Stimulated activated CD8-positive, alpha-beta memory T cell treated with anti-CD3 and anti-CD28 coated beads, Interleukin-15, amount 100 ng/mL, for 48 hours (primary cell): ENCODE results near the gene LIN7A.

Experiments used
- DNase-seq, 2 donors: peaks; one replicate each; pipeline ENCODE4 v3.0.0-alpha.2; 2020; ENCODE audit warnings: low read depth in 2 of 2

The LIN7A gene

DNA sequence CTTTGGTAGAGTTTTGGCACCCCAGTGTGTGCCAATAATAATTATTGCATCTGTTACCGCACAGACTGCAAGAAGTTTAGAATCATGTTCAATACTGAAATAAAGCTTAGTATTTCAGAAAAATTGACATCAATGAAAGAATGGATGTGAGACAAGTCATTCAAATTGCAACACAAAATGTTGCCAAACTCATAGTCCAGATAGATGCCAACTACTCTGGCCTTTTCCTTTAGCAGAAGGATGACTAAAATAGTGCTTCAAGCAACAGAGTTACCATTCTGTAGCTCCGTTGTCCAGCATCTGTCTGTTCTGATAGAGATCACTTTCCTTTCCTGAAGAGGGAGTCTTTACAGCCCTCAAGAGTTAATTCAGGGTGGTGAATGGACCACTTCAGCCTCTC is 77.5 kb downstream of the LIN7A start:
- DNase-seq: no peak

DNA sequence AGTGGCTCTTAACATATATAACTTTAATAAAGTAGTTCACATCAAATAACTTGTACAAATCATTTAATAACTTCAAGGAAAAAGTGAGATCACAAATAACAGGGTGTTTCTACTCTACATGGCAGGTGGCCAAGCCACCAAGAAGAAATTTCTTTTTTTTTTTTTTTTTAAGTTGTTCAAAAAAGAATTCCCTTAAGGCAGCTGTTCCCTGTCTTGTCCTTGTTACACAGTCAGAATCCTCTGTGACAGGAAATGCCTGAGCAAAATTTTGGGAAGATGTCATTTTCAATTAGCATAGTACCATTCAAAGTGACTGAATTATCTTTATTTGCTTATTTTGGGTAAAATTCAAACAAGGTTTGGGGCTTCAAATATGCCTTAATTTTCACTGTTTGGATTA is 79.4 kb downstream of the LIN7A start:
- no peak for DNase-seq

DNA sequence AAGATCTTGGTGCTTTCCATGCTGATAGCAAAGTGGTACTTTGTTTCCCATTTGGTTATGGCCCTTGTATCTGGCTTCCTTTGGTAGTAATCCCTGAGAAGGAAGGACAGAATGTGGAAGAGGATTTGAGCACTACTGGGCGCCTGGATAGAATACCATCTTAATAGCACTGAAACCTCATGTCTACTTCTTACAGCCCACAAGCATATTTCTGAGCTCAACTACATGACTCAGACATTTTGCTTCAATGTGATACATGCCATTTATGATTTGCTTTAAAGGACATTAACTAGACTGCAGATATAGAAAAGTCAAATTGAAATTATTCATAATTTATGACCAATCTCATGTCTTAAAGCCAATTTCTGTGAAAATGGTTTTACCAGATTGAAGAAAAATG is 80.4 kb downstream of the LIN7A start:
- no peak for DNase-seq

DNA sequence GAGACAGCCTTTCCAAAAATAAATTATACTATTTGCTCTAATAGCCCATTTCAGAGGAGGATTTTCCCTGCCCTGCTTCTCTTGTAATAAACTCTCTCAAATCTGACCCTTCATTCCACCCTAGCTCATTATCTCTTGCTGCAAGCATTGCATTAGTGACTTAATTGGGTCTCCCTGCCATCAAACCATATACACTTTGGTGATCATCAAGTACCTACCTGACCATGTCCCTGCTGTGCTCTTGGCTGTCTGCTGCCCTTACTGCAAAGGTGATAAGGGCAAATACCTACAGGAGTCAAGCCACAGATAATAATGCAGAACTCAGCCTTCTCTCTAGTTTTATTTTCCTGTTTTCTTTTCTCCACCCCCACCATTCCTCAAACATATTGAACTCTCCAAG is 88.4 kb downstream of the LIN7A start:
- no peak for DNase-seq

DNA sequence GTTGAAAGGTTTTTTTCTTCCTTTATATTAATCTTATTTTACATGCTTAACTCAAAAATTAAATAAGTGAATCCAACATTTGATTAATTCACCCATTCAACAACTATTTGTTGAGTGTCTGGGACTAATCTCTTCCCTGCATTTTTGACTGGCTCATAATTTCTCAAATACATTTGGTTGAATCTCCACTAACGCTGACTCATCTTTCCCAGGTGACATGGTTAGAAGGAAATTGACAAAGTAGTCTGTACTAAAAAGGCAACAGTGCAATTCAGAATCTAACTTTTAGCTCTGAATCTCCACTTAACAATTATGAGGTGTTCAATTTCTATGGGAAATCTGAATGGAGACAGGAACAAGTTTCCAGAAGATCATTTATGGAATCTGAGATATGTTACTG is 88.9 kb downstream of the LIN7A start:
- no peak for DNase-seq

DNA sequence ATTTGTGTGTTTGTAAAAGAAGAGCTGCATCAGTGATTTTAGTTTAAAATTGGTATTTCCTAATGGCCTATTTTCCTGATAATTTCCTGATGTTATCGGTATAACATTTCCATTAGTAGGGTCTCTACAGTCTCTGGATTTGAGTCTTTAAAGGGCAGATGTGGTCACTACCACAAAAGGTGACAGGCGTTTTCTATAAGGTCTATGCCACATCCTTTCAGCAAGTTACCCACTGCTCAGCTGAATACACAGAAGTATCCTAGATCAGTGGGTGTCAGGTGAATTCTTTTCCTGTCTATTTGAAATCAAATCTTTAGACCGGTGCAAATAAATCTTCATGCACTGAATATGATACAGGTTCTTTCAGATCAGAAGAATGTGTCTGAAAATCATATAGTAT is 90.2 kb downstream of the LIN7A start:
- no peak for DNase-seq

DNA sequence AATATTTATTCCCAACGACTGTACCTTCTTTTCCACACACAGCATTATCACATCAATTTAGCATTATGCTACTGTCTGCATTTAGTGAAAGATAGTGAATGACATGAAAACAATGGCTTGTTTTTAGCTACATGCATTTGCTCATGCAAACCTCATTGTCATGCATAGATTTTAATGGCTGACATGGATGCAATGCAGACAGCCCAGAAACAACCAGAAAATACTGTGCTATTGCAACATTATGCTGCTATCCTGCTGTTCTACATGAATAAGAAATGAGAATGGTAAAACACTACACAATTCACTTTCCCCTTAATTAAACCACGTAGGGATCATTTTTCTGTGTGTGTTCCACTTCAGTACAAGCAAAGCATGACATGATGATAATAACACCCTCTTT is 90.8 kb downstream of the LIN7A start:
- no peak for DNase-seq

DNA sequence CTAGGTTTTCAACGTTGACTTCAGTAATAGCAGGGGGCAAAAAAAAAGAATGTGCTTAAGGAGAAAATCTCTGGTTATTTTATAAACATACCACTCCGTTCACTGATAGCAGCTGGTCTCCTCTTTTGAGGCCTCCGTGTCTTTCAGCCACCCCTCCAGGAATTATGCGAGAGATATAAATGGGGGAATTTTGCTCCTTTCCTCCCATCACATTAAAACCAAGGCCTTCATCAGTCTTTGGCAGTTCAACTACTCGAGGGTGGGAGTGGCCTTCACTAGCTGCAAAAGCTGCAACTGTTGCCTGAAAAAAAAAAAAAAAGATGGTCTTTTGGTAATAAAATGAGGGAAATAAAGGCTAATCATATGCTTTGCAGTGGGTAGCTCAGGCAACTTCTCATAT is 92.1 kb downstream of the LIN7A start:
- no peak for DNase-seq

DNA sequence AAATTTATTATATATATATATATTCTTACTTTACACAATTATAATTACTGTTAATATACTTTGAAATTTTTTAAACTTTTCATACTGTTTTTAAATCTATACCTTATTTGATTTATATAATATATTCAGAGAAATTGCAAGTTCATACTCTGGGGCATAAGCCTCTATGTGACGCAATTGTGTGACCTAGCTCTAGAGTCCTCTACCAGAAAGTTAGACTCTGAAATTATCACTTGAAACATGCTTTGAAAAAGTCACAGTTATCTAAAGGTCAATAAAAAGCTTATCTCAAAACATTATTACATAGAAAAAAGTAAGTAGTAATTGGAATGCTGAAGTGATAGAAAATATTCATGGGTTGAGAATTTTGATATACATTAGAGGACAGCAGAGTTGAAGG is 93.8 kb downstream of the LIN7A start:
- no peak for DNase-seq

DNA sequence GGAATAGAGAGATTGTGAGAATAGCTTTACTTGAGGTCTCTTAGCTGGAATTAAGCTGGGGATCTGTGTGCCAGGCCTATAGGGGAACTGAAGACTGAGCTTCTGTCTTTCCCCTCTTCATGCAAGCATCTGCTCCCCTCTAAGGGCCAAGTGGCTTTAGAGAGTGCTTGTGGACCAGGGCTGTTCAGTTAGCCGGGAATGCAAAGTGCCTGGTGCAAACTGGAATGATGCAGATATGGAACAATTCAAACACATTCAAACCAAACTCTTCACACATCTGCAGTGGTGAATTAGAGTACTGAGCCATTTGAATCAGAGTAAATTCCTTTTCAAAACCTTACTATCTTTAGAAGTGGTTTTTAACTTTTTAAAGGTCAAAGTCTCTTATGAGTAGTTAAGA is 99.0 kb downstream of the LIN7A start:
- no peak for DNase-seq

DNA sequence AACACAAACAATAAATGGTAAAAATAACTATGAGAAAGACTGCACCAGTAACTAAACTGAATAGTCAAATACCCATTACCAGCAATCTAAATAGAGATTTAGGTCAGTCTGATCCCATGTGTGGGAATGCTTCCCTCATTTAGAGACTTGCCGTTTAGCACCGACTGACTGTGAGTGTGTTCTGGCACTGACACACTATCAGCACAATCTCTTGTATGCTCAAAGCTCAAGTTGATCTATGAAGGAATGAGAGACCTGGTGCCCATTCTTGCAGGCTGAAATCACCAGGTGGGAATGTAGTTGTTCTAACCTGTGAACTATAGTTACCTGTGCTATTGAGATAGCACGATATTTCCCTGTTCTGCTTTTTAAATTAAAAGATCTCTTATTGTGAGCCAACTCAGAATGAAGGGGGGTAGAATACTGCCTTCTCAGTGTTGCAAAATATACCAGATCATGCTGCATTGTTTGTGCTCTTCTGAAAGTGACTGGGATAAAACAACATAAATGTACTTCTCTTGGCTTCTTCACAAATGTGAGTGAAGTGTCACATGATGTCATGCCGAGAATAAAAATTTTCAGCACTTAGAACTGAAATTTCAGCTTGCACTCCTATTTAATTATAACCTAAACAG is 99.6 kb downstream of the LIN7A start:
- DNase-seq: no peak

DNA sequence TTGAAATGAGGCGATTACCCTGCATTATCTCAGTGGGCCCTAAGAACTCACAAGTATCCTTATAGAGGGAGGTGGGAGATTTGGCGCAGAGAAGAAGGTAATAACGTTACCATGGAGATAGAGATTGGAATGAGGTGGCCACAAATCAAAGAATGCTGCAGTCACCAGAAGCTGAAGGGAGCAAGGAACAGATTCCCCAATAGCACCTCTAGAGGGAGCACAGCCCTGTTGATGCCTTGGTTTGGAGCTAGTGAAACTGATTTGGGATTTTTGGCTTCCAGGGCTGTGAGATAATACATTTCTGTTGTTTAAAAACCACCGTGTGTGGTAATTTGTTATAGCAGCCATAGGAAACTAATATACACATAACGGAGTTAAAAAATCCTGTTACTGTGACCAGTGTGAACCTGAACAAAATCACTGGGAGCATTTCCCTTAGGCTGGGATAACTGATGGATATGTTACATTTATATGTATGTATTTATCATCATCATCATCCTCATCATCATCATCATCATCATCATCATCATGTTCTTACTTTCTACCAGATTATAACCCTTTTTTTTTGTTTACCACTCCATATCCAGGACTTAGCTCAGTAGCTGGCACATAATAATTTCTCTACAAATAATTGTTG is 100.3 kb downstream of the LIN7A start:
- DNase-seq: no peak

DNA sequence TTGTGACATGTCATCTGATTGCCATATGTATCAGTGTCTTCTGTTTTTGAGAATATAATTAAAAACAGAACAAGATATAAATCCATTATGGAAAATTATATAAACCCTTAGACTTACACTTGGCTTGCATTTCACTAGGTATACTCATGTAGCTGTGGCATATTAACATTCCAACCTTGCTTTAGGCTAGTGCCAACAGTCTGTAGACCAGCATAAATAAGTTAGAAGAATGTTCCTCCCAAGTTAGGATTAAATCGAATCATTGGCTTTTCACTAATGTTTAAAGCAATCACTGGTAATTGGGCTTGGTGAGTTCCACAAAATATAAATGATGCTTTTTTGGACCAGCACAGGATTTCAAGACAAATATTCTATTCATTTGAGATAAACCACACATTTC is 103.0 kb downstream of the LIN7A start:
- DNase-seq: no peak

DNA sequence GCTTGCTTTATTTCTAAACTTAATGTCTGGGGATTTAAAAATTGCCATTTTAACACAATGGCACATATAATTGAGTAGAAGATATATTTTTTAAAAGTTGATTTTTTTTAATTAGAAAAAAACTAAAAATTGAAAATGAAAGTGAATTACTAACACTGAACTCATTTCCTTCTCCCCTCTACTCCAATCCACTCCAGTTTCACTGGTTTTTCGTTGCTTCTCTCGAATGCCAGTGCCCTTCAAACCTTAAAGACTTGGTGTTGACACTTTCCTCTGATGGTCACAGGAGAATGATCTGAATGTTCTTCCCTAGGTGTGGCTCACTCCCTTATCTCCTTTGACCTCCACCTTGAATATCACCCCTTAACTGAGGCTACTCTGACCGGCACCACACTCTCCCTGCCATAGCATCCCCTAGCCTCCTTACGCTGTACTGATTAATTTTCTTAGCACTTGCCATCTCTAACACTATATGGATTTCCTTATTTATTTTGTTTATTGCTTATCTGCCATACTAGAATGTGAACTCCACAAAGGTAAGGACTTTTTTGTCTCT is 107.1 kb downstream of the LIN7A start:
- DNase-seq: no peak

DNA sequence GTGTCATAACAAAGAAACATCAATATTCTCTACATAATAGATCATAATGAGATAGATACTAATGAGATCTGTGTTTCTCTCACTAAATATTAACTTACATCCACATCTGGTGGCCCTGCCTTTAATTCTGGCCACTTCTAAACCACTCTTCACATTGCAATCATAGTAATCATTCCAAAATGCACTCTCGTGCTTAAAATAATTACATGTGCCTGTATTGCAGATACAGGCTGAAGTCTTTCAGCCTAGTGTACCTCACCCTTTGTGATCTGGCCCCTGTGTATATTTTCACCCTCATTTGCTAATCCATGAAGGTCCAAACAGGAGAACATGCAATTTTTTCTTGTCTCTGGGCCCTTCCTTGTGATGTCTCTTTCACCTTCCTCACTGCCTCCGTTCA is 108.0 kb downstream of the LIN7A start:
- DNase-seq: no peak

DNA sequence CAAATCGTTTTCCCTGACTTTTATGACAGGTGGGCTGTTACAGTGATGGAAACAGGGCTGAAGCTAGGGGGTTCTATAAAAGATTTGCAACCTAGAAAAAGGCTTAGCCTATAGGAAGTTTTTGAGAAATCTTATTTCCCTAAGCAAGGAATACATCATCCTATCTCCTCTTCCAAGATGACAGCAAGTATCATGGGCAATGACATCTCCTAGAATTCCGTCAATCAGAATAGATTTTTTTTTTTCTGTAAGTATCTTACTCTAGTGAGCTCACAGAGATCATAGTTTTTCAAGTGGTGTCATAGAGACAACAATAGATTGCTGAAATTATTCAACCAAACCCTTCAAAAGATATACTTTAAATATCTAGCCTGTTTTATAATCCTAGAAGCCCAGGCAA is 112.2 kb downstream of the LIN7A start:
- no peak for DNase-seq

DNA sequence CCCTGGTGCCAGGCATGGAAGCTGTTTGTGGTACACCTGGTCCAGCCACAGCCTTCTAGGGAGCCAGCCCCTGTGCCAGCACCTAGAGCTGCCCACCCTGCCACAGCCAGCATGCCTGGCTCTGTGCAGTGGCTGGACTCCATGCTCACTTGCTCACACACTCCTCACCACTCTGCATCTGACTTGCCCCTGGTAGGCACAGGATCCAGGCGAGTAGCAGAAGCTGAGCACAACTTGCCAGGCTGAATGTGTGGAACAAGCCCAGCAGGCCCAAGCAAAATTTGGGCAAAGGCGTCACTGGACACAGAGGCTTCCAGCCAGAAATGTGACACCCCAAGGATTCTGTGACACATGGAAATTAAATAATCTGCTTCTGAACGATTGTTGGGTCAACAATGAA is 114.3 kb downstream of the LIN7A start:
- DNase-seq: no peak

DNA sequence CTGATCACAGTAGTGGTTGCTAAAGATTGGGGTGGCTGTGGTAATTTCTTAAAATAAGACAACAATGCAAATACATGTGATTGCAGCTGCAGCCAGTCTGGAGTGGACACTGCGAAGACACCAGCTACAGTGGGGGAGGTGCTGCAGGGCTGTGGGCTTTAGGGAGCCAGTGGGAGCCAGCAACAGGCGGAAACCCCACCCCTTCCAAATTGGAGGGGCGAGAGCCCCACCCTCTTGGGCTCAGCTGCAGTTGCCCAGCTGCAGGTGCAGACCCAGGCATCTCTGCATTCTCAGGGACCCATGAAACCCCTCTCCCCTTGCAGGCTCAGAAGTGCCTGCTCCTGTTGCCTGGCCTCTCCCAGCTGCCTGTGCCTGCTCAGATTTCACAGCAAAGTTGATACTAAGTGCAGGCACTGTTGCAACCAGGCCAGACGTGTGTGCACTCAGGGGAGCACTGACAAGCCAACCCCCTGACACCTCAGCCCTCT is 116.2 kb downstream of the LIN7A start:
- DNase-seq: no peak

DNA sequence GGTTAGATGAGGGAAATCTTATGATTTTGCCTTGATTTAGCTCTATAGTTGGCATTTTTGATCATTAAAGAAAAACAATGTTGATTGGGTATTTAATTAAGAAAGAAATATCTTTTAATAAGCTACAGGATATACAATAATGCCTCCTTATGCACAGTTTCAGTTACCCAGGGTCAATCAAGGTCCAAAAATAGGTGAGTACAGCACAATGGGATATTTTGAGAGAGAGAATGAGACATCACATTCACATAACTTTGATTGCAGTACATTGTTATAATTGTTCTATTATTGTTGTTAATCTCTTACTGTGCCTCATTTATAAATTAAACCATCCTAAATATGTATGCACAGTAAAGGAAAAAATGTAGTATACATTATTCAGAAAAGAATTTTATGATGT is 118.9 kb downstream of the LIN7A start:
- no peak for DNase-seq

DNA sequence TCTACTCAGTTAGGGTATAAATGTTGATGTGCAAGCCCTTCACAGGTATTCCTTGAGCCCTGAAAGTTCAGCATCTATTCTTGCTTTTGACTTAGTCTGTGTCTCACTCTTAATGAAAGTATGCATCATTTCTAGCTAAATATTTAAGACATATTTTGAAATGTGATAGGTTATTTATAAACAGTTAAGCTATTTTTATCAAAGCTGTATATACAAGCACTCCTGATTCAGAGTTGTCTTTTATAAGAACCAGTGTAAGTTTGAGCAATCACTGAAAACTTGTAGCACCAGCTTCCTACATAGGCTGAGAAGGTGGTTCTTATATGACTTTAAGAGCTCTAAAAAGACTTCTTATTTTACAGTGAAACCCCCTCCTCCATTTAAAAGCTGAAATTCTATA is 122.4 kb downstream of the LIN7A start:
- no peak for DNase-seq

DNA sequence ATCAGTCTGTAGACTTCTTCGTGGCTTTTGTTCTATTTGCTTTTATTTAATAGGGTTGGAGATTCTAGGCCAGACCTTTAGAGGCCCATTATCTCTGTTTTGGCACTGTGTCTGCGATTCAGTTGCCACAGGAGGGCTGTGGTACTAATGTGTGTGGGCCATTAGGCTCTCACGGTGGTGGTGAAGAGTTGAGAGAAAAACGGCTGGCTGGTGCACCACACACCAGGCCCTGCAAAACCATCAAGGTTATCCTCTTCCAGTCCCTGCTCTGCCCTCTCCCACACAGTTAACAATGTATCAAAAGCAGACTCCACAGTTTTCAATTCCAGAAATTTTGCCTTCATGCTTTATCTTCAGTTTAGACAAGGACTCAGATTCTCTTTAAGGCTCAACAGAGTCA is 123.3 kb downstream of the LIN7A start:
- DNase-seq: no peak

DNA sequence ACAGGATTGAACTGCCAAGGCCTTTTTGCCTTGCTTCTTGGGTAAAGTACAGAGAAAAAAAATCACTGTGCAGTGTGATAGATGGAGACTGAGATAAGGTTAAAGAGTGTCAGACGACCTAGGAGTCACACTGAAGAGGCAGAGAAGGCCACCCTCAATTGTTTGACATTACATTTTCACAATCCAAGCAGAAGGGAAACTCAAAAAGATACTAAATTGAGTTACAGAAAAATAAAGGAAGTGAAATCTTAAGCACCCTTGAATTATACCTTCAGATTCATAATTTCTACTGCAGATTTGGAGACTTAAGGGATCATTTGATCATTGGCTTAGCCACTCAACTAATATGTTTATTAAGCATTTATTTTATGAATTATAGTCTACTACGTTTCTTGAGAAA is 123.9 kb downstream of the LIN7A start:
- no peak for DNase-seq

DNA sequence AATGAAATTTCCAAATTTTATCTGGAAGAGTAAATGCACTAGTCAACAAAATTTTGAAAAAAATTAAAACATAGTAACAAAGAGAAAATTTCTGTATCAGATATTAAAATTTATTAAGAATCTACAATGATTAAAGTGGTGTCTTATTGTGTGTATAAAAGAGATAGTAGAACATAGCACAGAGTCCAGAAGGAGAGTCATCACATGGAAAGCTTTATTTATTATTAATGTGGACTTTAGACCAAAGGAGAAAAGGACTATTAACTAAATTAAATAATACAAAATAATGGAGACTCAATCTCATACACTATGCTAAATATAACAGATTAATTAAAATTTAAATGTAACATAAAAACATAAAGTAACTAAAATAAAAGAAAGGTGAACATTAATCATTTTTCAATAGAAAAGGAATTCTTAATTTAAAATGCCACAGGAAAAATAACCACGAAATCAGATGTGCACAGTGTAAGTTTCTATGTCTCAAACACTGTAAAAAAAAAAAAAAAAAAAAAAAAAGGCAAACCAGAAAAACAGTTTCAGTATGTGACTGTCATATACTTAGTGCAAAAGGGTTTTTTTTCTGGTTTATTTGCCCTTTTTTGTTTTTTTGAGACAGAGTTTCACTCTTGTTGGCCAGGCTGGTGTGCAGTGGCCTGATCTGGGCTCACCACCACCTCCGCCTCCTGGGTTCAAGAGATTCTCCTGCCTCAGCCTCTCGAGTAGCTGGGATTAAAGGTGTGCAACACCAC is 125.6 kb downstream of the LIN7A start:
- DNase-seq: no peak
